Measurements from ENCODE around the gene VPS26A. TPM values are rescaled to one million over a fixed set of nuclear protein-coding genes. Genes with fewer than 3 reads are reported as not detected.

VPS26A gene
- total RNA-seq, 4 donors from 2014 or later, result 22.0 to 67.2 (median 52.1) TPM

GRCh38 chr10:69176823-69177222 lies 52.8 kb downstream of the VPS26A start:
- intact Hi-C loops (cut with DNase I; ENCODE audit: low total_unique reads), result no loop called here
- Histone ChIP-seq H3K27me3 (no peaks in the 10 kb centered on the region), H3K4me1 (no peaks in the 10 kb centered on the region), H3K9me3 (no peaks in the 10 kb centered on the region), H3K36me3 (no peaks in the 10 kb centered on the region), H3K27ac (no peak overlapping the region), H3K4me3 (no peak overlapping the region)
- no peak for DNase-seq
- TF ChIP-seq, protein P1, sequence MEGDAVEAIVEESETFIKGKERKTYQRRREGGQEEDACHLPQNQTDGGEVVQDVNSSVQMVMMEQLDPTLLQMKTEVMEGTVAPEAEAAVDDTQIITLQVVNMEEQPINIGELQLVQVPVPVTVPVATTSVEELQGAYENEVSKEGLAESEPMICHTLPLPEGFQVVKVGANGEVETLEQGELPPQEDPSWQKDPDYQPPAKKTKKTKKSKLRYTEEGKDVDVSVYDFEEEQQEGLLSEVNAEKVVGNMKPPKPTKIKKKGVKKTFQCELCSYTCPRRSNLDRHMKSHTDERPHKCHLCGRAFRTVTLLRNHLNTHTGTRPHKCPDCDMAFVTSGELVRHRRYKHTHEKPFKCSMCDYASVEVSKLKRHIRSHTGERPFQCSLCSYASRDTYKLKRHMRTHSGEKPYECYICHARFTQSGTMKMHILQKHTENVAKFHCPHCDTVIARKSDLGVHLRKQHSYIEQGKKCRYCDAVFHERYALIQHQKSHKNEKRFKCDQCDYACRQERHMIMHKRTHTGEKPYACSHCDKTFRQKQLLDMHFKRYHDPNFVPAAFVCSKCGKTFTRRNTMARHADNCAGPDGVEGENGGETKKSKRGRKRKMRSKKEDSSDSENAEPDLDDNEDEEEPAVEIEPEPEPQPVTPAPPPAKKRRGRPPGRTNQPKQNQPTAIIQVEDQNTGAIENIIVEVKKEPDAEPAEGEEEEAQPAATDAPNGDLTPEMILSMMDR (IDR thresholded peaks at IDR 0.05), result no peak
- TF ChIP-seq POLR2A (IDR thresholded peaks at IDR 0.05), result no peak

DNA sequence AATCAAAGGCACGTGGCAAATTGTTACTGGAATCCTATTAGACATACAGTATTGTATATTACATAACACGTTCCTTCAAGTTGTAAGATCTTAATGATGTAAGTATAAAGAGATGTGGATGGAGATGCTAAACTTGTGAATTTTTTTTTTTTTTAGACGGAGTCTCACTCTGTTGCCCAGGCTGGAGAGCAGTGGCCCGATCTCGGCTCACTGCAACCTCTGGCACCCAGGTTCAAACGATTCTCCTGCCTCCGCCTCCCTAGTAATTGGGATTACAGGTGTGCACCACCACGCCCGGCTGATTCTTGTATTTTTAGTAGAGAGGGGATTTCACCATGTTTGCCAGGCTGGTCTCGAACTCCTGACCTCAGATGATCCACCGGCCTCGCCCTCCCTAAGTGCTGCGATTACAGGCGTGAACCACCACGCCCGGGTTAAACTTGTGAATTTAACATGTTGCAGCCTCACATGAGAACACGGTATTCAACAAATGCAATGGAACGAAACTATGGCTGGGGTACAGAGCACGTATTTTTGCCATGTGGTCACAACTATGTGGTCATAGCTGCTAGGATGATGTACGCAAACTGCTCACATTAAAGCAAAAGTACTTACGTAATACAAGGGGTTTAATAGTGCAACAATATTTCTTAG lies 55.2 kb downstream of the VPS26A start:
- Histone ChIP-seq H3K9me3 (no peaks in the 10 kb centered on the region), H3K4me1 (no peaks in the 10 kb centered on the region), H3K27me3 (no peaks in the 10 kb centered on the region), H3K27ac (peak overlapping the region; percentile 82 to 97), H3K36me3 (no peaks in the 10 kb centered on the region), H3K4me3 (peak overlapping the region; percentile 87 to 98)
- TF ChIP-seq POLR2A (IDR thresholded peaks at IDR 0.05), result no peak
- TF ChIP-seq, protein P1 (IDR thresholded peaks at IDR 0.05), result no peak
- intact Hi-C loops (cut with DNase I; ENCODE audit: low total_unique reads), result no loop called here
- peak in 1 of 2 donors; percentile 16 for DNase-seq

DNA sequence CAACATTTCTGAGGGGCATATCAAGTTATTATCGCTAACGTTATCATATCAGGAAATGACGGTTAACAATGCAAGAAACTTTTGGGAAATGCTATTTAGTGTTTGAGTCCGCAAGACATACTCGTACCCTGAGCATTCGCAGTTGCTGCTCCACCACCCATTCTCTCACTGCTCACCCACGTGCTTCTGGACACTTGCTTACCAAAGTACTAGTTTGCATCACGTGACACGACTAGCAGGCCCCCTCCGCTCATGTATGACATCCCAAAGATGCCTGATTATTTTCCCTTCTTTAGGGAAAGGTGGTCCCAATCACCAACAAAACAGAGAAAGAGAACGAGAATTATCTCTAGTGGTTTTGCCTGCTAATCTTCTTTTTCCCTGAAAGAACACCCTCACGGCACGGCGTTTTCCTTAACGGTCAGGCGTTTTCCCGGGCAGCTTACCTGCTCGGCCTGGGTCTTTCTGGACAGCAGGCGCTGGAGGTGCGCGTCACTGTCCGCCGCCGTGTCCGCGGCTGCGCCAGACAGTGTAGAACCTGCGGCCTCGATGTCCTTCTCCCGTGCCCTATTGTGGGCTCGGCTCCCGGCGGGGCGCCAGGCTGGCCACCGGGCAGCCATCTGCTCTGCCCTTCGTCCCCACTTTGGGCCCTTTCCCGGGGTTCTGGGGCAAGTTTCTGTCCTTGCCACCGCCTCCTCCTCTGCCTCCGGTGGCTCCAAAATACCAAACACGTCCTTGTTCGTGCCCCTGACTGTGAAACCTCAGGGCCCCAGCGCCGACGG lies 56.0 kb downstream of the VPS26A start, which contains the start of gene SUPV3L1:
Gene SUPV3L1, plus strand, starts transcription at position 492 of the 782 bp plus-strand sequence. Its CDS starts 58 bp downstream, at position 550.
- peak; percentile 40 to 72 for TF ChIP-seq POLR2A (IDR thresholded peaks at IDR 0.05)
- TF ChIP-seq, protein P1 (IDR thresholded peaks at IDR 0.05), result peak in 2 of 4 experiments; percentile 4 to 8
- peak within 1 kb of the TSS; percentile 82 to 97 for H3K27ac ChIP-seq
- H3K4me3 ChIP-seq, result peak within 1 kb of the TSS; percentile 87 to 98
- intact Hi-C loops (cut with DNase I; ENCODE audit: low total_unique reads), result no loop called here
- H3K9me3 ChIP-seq, result no peaks in the 10 kb centered on the region
- H3K4me1 ChIP-seq, result no peaks in the 10 kb centered on the region
- H3K36me3 ChIP-seq, result no peaks in the 10 kb centered on the region
- no peaks in the 10 kb centered on the region for H3K27me3 ChIP-seq
- peak; percentile 88 to 96 for DNase-seq

DNA sequence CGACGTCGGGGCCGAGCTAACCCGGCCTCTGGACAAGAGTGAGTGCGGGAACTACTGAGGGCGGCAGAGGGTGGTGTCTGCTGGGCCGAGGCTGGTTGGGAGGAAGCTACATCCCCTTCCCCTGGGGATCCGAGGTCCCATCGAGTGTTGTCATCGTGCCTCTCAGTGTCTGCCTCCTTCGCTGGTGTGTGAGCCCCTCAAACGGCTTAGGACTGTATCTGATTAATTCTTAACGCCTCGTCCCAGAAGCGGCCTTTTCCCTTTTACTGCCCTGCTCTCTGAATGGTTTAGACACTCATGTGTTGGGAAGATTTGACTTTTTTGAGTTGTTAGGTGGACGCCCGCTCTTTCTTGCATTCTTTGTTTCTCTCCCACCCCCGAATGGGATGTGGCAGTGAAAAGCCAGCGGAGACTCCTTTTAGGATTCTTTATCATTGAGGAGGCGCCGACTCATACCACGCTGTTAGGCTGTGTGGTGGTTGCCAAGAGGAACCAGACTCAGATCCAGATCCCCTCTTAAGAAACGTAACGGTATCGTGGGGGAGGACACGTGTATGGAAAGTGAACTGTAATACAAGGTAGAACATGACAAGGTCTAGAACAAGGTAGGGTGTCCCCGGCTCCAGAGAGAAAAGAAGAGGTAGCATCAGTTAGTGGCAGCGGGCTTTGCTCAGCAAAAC lies 56.7 kb downstream of the VPS26A start:
- intact Hi-C loops (cut with DNase I; ENCODE audit: low total_unique reads), result no loop called here
- no peaks in the 10 kb centered on the region for H3K36me3 ChIP-seq
- no peak for DNase-seq
- peak overlapping the region; percentile 82 to 97 for H3K27ac ChIP-seq
- no peaks in the 10 kb centered on the region for H3K9me3 ChIP-seq
- H3K4me1 ChIP-seq, result no peaks in the 10 kb centered on the region
- no peak for TF ChIP-seq POLR2A (IDR thresholded peaks at IDR 0.05)
- TF ChIP-seq, protein P1 (IDR thresholded peaks at IDR 0.05), result no peak
- H3K27me3 ChIP-seq, result no peaks in the 10 kb centered on the region
- peak overlapping the region; percentile 87 to 98 for H3K4me3 ChIP-seq
